Transverse colon (tissue), 4 donors: Measurements from ENCODE around the gene NPTXR. TPM values are rescaled to one million over a fixed set of nuclear protein-coding genes. Genes with fewer than 3 reads are reported as not detected.

ENCODE experiments used
- DNase-seq: peaks from one replicate; pipeline ENCODE4 v3.0.0-alpha.2; 2019
- H3K27ac ChIP-seq, 4 donors: fragments of 200-600 bp; sonication (generic); 2 replicates each; pipeline ENCODE4 v1.5.1; 2016 to 2018; ENCODE audit warnings: inconsistent platforms in 4 of 4
- H3K27me3 ChIP-seq: fragments of 200-600 bp; sonication (generic); 2 replicates; pipeline ENCODE4 v1.5.1; 2017; ENCODE audit warnings: inconsistent platforms
- H3K36me3 ChIP-seq, 4 donors: fragments of 200-600 bp; sonication (generic); 2 replicates each; pipeline ENCODE4 v1.5.1; 2017 to 2019; ENCODE audit warnings: inconsistent platforms in 4 of 4
- H3K4me1 ChIP-seq, 4 donors: fragments of 200-600 bp; sonication (generic); 2 replicates each; pipeline ENCODE4 v1.5.1; 2017 to 2020; ENCODE audit warnings: inconsistent platforms in 4 of 4
- H3K4me3 ChIP-seq, 4 donors: fragments of 200-600 bp; sonication (generic); 1 replicate in 1 of 4; 2 replicates in 3 of 4; pipeline versions ENCODE4 v1.5.1 to v1.6.1; 2017 to 2019; ENCODE audit warnings: inconsistent platforms in 4 of 4
- H3K9me3 ChIP-seq, 2 donors: fragments of 200-600 bp; sonication (generic); 2 replicates each; pipeline ENCODE4 v1.5.1; 2017 to 2019; ENCODE audit warnings: inconsistent platforms in 2 of 2
- EP300 ChIP-seq: sonication (generic); formaldehyde crosslinking; IDR thresholded peaks from one replicate; pipeline ENCODE4 v1.6.1; 2017; ENCODE audit warnings: antibody characterized with exemption, low read depth
- POLR2A ChIP-seq: fragments of 450-650 bp; IDR thresholded peaks from one replicate; pipeline ENCODE4 v1.6.1; 2016; ENCODE audit warnings: antibody characterized with exemption, mild to moderate bottlenecking, moderate library complexity
- POLR2AphosphoS5 ChIP-seq, 3 donors: sonication (generic); formaldehyde crosslinking; IDR thresholded peaks; one replicate each; pipeline ENCODE4 v1.6.1; 2016; ENCODE audit warnings: antibody characterized with exemption in 3 of 3
- WGBS, 2 donors: methylation state at CpG; one replicate each; pipeline ENCODE4 v1.1.5; 2018; ENCODE audit warnings: low coverage in 1 of 2; 5-methylcytosine and 5-hydroxymethylcytosine counted together
- in situ Hi-C, 4 donors: fragments of 200-750 bp; cut with MboI; loops; one replicate each; pipeline versions ENCODE4 v1.15.0 to v1.15.1; 2017; ENCODE audit warnings: low sequenced_read_pairs in 3 of 4, low pct_ligation_motif_present in 1 of 4, low pct_unique_long_range_greater_than_20kb in 1 of 4
- intact Hi-C: fragments of 100-400 bp; cut with DNase I; formaldehyde crosslinking; loops from one replicate; pipeline ENCODE4 v1.15.1; 2023; ENCODE audit warnings: low total_unique reads
- total RNA-seq, 4 donors: library from RNA; depleted of rRNA; stranded (reverse); fragments of >200 nt; gene quantifications; one replicate each; pipeline ENCODE4 v1.1.0, GENCODE V29; 2016
- TF ChIP-seq, protein P1 (sequence below), 5 experiments: fragments of 200-600 bp in 3 of 5; fragments of 450-650 bp in 2 of 5; sonication (generic) in 3 of 5; IDR thresholded peaks; 1 replicate in 2 of 5; 2 replicates in 3 of 5; pipeline ENCODE4 v1.5.1; 2016 to 2017; ENCODE audit warnings: antibody characterized with exemption in 5 of 5, inconsistent platforms in 3 of 5, mild to moderate bottlenecking in 2 of 5, moderate library complexity in 1 of 5

NPTXR gene
- total RNA-seq, 4 donors from 2014 or later: 0.75 to 27.9 (median 1.8) TPM

DNA sequence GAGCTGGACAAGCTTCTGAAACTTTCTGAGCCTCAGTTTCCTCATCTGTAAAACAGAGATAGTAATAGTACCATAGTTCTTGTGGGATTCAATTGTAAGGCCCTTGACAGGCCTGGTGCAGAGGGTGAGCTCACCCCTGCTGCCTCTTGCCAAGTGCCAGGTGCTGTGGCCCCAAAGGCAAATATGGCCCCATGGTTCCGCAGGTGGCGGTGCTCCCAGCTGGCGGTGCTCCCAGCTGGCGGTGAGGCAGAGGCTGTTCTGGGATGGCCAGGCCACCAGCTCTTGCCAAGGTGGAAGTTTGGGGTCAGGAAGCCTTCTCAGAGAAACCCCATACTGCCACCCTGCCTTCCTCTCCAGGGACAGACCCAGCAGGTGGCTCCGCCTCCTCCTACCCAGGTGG is 8.8 kb downstream of the NPTXR start:
- 87% methylated on average over 5 of the region's 5 CpGs; no CpG with 5 or more reads in 1 of the 2 donors for WGBS, 2 donors
- Histone ChIP-seq H3K36me3 (no peaks in the 10 kb centered on the region), H3K9me3 (no peaks in the 10 kb centered on the region), H3K4me1 (no peaks in the 10 kb centered on the region), H3K27me3 (peaks cover 1% of the 10 kb centered on the region), H3K27ac (no peak overlapping the region), H3K4me3 (no peak overlapping the region)
- no peak for DNase-seq
- in situ Hi-C loops: no loop called here
- TF ChIP-seq POLR2A (no peak), EP300 (no peak), POLR2AphosphoS5 (IDR thresholded peaks at IDR 0.05) (no peak)
- TF ChIP-seq, protein P1, sequence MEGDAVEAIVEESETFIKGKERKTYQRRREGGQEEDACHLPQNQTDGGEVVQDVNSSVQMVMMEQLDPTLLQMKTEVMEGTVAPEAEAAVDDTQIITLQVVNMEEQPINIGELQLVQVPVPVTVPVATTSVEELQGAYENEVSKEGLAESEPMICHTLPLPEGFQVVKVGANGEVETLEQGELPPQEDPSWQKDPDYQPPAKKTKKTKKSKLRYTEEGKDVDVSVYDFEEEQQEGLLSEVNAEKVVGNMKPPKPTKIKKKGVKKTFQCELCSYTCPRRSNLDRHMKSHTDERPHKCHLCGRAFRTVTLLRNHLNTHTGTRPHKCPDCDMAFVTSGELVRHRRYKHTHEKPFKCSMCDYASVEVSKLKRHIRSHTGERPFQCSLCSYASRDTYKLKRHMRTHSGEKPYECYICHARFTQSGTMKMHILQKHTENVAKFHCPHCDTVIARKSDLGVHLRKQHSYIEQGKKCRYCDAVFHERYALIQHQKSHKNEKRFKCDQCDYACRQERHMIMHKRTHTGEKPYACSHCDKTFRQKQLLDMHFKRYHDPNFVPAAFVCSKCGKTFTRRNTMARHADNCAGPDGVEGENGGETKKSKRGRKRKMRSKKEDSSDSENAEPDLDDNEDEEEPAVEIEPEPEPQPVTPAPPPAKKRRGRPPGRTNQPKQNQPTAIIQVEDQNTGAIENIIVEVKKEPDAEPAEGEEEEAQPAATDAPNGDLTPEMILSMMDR (IDR thresholded peaks at IDR 0.05): no peak
- intact Hi-C loops: no loop called here

DNA sequence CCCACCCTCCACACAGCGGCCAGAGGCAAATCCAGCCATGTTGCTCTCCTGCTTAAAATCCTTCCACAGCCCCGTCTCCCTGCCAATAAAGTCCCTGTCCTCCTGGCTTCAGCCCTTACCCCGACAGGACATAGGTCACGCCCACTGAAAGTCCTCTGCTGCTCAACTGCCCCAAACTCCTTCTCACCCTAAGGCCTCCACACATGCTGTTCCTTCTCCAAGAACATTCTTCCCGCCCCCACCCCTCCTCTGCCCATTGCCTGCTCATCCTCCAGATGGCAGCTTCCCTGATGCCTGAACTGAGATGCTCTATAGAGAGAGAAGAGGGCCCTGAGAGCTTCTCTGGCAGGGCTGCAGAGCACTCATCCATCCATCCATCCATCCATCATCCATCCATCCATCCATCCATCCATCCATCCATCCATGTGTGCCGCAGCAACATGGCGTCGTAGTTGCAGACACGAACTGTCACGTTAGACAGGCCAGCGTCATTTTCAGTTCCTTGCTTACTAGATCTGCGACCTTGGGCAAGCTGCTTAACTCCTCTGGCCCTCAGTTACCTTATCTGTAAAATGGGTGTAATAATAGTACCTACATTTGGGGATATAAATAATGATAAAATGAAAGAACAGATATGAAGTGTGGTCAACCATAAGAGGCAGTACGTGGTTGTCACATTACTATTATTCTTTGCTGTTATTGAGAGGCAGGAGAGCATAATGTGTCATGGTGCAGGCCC is 9.4 kb downstream of the NPTXR start:
- Histone ChIP-seq H3K4me3 (no peak overlapping the region), H3K9me3 (no peaks in the 10 kb centered on the region), H3K27me3 (no peaks in the 10 kb centered on the region), H3K27ac (no peak overlapping the region), H3K4me1 (no peaks in the 10 kb centered on the region), H3K36me3 (no peaks in the 10 kb centered on the region)
- in situ Hi-C loops: no loop called here
- WGBS, 2 donors: 82 to 90% methylated on average over 13 of the region's 13 CpGs
- TF ChIP-seq EP300: no peak
- TF ChIP-seq, protein P1 (IDR thresholded peaks at IDR 0.05): no peak
- TF ChIP-seq POLR2AphosphoS5 (IDR thresholded peaks at IDR 0.05): no peak
- no peak for TF ChIP-seq POLR2A
- no peak for DNase-seq
- intact Hi-C loops: no loop called here

DNA sequence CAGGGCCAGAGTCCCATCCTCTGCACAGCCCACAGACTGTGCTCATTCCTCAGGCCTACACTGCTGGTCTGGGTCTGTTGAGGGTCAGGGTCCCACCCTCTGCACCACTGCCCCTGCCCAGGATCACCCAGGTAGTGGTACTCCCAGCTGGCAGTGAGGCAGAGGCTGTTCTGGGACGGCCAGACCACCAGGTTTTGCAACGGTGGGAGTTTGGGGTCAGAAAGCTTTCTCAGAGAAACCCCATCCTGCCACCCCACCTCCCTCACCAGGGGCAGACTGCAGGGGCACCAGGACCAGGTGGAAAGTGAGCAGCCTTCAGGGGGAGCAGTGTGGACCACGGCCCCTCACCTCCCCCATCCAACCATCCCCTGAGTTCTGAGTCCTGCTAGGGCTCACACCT is 10.8 kb downstream of the NPTXR start:
- H3K27me3 ChIP-seq: no peaks in the 10 kb centered on the region

More for the DNA sequence above, 10.8 kb downstream of the NPTXR start:
- H3K27ac ChIP-seq: no peak overlapping the region
- in situ Hi-C loops: no loop called here
- intact Hi-C loops: no loop called here
- WGBS, 2 donors: 82% methylated on average over 3 of the region's 3 CpGs; no CpG with 5 or more reads in 1 of the 2 donors
- H3K9me3 ChIP-seq: no peaks in the 10 kb centered on the region
- TF ChIP-seq, protein P1 (IDR thresholded peaks at IDR 0.05): no peak
- no peak for TF ChIP-seq EP300
- no peak for TF ChIP-seq POLR2A
- TF ChIP-seq POLR2AphosphoS5 (IDR thresholded peaks at IDR 0.05): no peak
- no peaks in the 10 kb centered on the region for H3K36me3 ChIP-seq
- no peak for DNase-seq
- no peak overlapping the region for H3K4me3 ChIP-seq
- H3K4me1 ChIP-seq: no peaks in the 10 kb centered on the region
